Endodermal cell (in vitro differentiated cells): ENCODE results near the gene PCDHA4. TPM values are rescaled to one million over a fixed set of nuclear protein-coding genes. Genes with fewer than 3 reads are reported as not detected.
"Not testable (repeated sequence)": the region's sequence is repeated elsewhere in the genome, so short reads cannot be mapped to it uniquely, and the experiment has no call there.

ENCODE experiments used
- DNase-seq: peaks from one replicate; pipeline ENCODE4 v3.0.0-alpha.2; 2017
- H3K27ac ChIP-seq: 2 replicates; pipeline ENCODE4 v1.5.1; 2013; ENCODE audit warnings: mild to moderate bottlenecking, low read depth, low read length, moderate library complexity
- H3K27me3 ChIP-seq: 2 replicates; pipeline ENCODE4 v1.6.1; 2013; ENCODE audit warnings: mild to moderate bottlenecking, low read length, moderate library complexity; ENCODE audit not compliant: insufficient read depth, control insufficient read depth, poor library complexity, severe bottlenecking
- H3K36me3 ChIP-seq: 2 replicates; pipeline ENCODE4 v1.7.0; 2013; ENCODE audit warnings: mild to moderate bottlenecking, low read length, moderate library complexity; ENCODE audit not compliant: control insufficient read depth, insufficient read depth
- H3K4me1 ChIP-seq: one replicate; pipeline ENCODE4 v1.7.0; 2013; ENCODE audit warnings: low read length; ENCODE audit not compliant: control insufficient read depth, insufficient read depth
- H3K4me3 ChIP-seq: 2 replicates; pipeline ENCODE4 v1.5.1; 2013; ENCODE audit warnings: mild to moderate bottlenecking, low read length, moderate library complexity
- H3K9ac ChIP-seq: 2 replicates; pipeline ENCODE4 v1.6.1; 2013; ENCODE audit warnings: mild to moderate bottlenecking, low read length, moderate library complexity; ENCODE audit not compliant: poor library complexity, severe bottlenecking; ENCODE audit errors: extremely low read depth
- H3K9me3 ChIP-seq: 2 replicates; pipeline ENCODE4 v1.6.1; 2013; ENCODE audit warnings: mild to moderate bottlenecking, low read length, moderate library complexity; ENCODE audit not compliant: control insufficient read depth
- H3K27ac Mint-ChIP-seq: 2 replicates; pipeline ENCODE4 v1.8.0; 2020; ENCODE audit warnings: mixed read lengths
- H3K27me3 Mint-ChIP-seq: 2 replicates; pipeline ENCODE4 v1.8.0; 2021; ENCODE audit warnings: mild to moderate bottlenecking, mixed read lengths; ENCODE audit not compliant: insufficient read depth
- H3K36me3 Mint-ChIP-seq: 2 replicates; pipeline ENCODE4 v1.8.0; 2020; ENCODE audit warnings: low read depth, mixed read lengths
- H3K4me1 Mint-ChIP-seq: 2 replicates; pipeline ENCODE4 v1.8.0; 2020; ENCODE audit warnings: mixed read lengths
- H3K4me3 Mint-ChIP-seq: 2 replicates; pipeline ENCODE4 v1.8.0; 2020; ENCODE audit warnings: mild to moderate bottlenecking, moderate library complexity, mixed read lengths
- H3K9me3 Mint-ChIP-seq: 2 replicates; pipeline ENCODE4 v1.8.0; 2020; ENCODE audit warnings: mild to moderate bottlenecking, mixed read lengths
- CTCF ChIP-seq: fragments of 200-600 bp; sonication (generic); conservative IDR thresholded peaks from 2 replicates; pipeline ENCODE4 v1.5.0; 2021; ENCODE audit warnings: antibody characterized with exemption, mild to moderate bottlenecking
- WGBS, 2 experiments: methylation state at CpG; one replicate each; pipeline versions ENCODE4 v1.1.5 to v1.1.7; 2013; ENCODE audit warnings: missing lambda C conversion rate in 2 of 2, mixed read lengths in 1 of 2; ENCODE audit not compliant: insufficient coverage in 1 of 2, insufficient read length in 1 of 2; 5-methylcytosine and 5-hydroxymethylcytosine counted together
- total RNA-seq, 2 donors: library from RNA; stranded (reverse); fragmentation: NEBNext Ultra II Directional in 1 of 2; extraction: Animal tissue kit (Norgen Biotek cat#: 25700) in 1 of 2; gene quantifications; 2 replicates in 1 of 2; 3 replicates in 1 of 2; pipeline ENCODE4 v1.2.1, GENCODE V29; 2021

PCDHA4 gene
- total RNA-seq, 2 donors from 2014 or later, result 5.6 to 6.3 TPM

- Histone ChIP-seq H3K9ac (no peak overlapping the region), H3K27ac (no peak overlapping the region), H3K36me3 (no peaks in the 10 kb centered on the region), H3K4me1 (no peaks in the 10 kb centered on the region), H3K9me3 (peaks cover 49% of the 10 kb centered on the region), H3K4me3 (no peak overlapping the region), H3K27me3 (no peaks in the 10 kb centered on the region)
- H3K36me3 Mint-ChIP-seq, result no peaks in the 10 kb centered on the region
- no peak for DNase-seq
- WGBS, 2 experiments, result no CpG with 5 or more reads among the region's 1 CpG
- no peak for TF ChIP-seq CTCF
- H3K9me3 Mint-ChIP-seq, result peaks cover 78% of the 10 kb centered on the region
- no peak overlapping the region for H3K4me3 Mint-ChIP-seq
- H3K4me1 Mint-ChIP-seq, result no peaks in the 10 kb centered on the region
- H3K27ac Mint-ChIP-seq, result no peak overlapping the region
- H3K27me3 Mint-ChIP-seq, result peaks cover 5% of the 10 kb centered on the region
Measured at GRCh38 chr5:140780512-140780911, 26.4 kb upstream of the PCDHA4 start.

- no peaks in the 10 kb centered on the region for H3K4me1 ChIP-seq
- no peak within 1 kb of the TSS for H3K9ac ChIP-seq
- peaks cover 21% of the 10 kb centered on the region for H3K9me3 ChIP-seq
- peak within 1 kb of the TSS; percentile 17 for H3K27ac Mint-ChIP-seq
- no peaks in the 10 kb centered on the region for H3K27me3 ChIP-seq
- 87 to 89% methylated on average over 26 to 29 of the region's 29 CpGs for WGBS, 2 experiments
- no peaks in the 10 kb centered on the region for H3K36me3 Mint-ChIP-seq
- H3K27me3 Mint-ChIP-seq, result peaks cover 14% of the 10 kb centered on the region
- no peak within 1 kb of the TSS for H3K27ac ChIP-seq
- H3K4me1 Mint-ChIP-seq, result no peaks in the 10 kb centered on the region
- H3K9me3 Mint-ChIP-seq, result peaks cover 68% of the 10 kb centered on the region
- no peak for DNase-seq
- H3K4me3 ChIP-seq, result no peak within 1 kb of the TSS
- TF ChIP-seq CTCF, result peak; percentile 72
- no peaks in the 10 kb centered on the region for H3K36me3 ChIP-seq
- peak within 1 kb of the TSS; percentile 48 for H3K4me3 Mint-ChIP-seq
Measured at GRCh38 chr5:140785905-140786686, 20.8 kb upstream of the PCDHA4 start, which contains the start of gene PCDHA1. TSS of gene PCDHA1 (plus strand) at chr5:140786140.

GRCh38 chr5:140787422-140787821, 19.4 kb upstream of the PCDHA4 start:
- not testable (repeated sequence) for H3K27ac Mint-ChIP-seq, H3K4me3 Mint-ChIP-seq, H3K9ac ChIP-seq, DNase-seq, H3K36me3 Mint-ChIP-seq, H3K4me1 ChIP-seq, H3K4me1 Mint-ChIP-seq, H3K36me3 ChIP-seq, H3K27ac ChIP-seq, H3K4me3 ChIP-seq, H3K27me3 ChIP-seq
- peaks cover 13% of the 10 kb centered on the region for H3K9me3 ChIP-seq
- peaks cover 59% of the 10 kb centered on the region for H3K9me3 Mint-ChIP-seq
- WGBS, 2 experiments, result 96 to 98% methylated on average over 25 to 44 of the region's 44 CpGs
- H3K27me3 Mint-ChIP-seq, result peaks cover 14% of the 10 kb centered on the region

GRCh38 chr5:140787849-140788504, 18.9 kb upstream of the PCDHA4 start:
- H3K4me3 ChIP-seq, H3K36me3 ChIP-seq, H3K36me3 Mint-ChIP-seq, H3K9me3 ChIP-seq, H3K9ac ChIP-seq, H3K27me3 ChIP-seq, H3K4me1 ChIP-seq, DNase-seq, H3K27ac Mint-ChIP-seq, H3K4me3 Mint-ChIP-seq, H3K4me1 Mint-ChIP-seq, H3K27ac ChIP-seq: not testable (repeated sequence)
- Mint-ChIP-seq H3K27me3 (peaks cover 14% of the 10 kb centered on the region), H3K9me3 (peaks cover 54% of the 10 kb centered on the region)
- 95 to 97% methylated on average over 60 to 70 of the region's 70 CpGs for WGBS, 2 experiments
